Kidney epithelial cell (primary cell): Measurements from ENCODE around the gene DNAJB8. TPM values are rescaled to one million over a fixed set of nuclear protein-coding genes. Genes with fewer than 3 reads are reported as not detected.

Source experiments
- DNase-seq: peaks from one replicate; pipeline ENCODE4 v3.0.0-alpha.2; 2010; ENCODE audit warnings: low read depth
- H3K27me3 ChIP-seq: 2 replicates; pipeline ENCODE4 v1.6.0; 2011; ENCODE audit warnings: low read length; ENCODE audit not compliant: control insufficient read depth, insufficient read depth
- H3K36me3 ChIP-seq: 2 replicates; pipeline ENCODE4 v1.5.1; 2011; ENCODE audit warnings: low read length; ENCODE audit not compliant: control insufficient read depth, insufficient read depth
- H3K4me3 ChIP-seq: 2 replicates; pipeline ENCODE4 v1.5.1; 2011; ENCODE audit warnings: low read depth, mild to moderate bottlenecking, control low read depth, low read length
- total RNA-seq: library from RNA; depleted of rRNA; stranded (reverse); fragments of >200 nt; gene quantifications from 2 replicates; pipeline ENCODE4 v1.2.3, GENCODE V29; 2015
- TF ChIP-seq, protein P1 (sequence below): IDR thresholded peaks from 2 replicates; pipeline ENCODE4 v1.5.1; 2011; ENCODE audit warnings: mild to moderate bottlenecking, moderate library complexity, low read length, control low read depth, inconsistent platforms; ENCODE audit not compliant: insufficient read depth, poor library complexity, severe bottlenecking

The DNAJB8 gene
- total RNA-seq, 1 donor from 2014 or later, result not detected

DNA sequence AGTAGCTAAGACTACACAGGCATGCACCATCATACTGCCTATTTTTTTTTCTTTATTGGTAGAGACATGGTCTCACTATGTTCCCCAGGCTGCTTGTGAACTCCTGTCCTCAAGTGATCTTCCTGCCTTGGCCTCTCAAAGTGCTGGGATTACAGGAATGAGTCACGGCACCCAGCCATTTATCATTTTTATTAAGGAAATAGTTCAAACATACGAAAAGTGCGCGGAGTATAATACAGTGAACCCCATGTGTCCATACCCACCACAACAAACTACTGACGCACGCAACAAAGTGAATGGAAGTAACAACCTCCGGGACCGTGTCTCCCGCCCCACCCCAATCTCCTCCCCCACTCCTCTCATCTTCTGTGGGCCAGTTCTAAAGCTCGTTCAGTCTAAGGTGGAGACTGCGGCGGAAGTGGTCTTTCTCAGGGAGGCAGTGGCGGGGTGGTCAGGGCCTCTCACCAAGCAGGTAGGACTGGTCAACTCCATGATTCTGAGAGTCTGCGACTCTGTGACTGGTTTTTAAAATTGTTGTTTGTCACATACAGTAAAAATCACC lies 42.1 kb downstream of the DNAJB8 start:
- Histone ChIP-seq H3K36me3 (no peaks in the 10 kb centered on the region), H3K27me3 (peaks cover 46% of the 10 kb centered on the region), H3K4me3 (no peak overlapping the region)
- TF ChIP-seq, protein P1, sequence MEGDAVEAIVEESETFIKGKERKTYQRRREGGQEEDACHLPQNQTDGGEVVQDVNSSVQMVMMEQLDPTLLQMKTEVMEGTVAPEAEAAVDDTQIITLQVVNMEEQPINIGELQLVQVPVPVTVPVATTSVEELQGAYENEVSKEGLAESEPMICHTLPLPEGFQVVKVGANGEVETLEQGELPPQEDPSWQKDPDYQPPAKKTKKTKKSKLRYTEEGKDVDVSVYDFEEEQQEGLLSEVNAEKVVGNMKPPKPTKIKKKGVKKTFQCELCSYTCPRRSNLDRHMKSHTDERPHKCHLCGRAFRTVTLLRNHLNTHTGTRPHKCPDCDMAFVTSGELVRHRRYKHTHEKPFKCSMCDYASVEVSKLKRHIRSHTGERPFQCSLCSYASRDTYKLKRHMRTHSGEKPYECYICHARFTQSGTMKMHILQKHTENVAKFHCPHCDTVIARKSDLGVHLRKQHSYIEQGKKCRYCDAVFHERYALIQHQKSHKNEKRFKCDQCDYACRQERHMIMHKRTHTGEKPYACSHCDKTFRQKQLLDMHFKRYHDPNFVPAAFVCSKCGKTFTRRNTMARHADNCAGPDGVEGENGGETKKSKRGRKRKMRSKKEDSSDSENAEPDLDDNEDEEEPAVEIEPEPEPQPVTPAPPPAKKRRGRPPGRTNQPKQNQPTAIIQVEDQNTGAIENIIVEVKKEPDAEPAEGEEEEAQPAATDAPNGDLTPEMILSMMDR, result no peak
- DNase-seq, result no peak

DNA sequence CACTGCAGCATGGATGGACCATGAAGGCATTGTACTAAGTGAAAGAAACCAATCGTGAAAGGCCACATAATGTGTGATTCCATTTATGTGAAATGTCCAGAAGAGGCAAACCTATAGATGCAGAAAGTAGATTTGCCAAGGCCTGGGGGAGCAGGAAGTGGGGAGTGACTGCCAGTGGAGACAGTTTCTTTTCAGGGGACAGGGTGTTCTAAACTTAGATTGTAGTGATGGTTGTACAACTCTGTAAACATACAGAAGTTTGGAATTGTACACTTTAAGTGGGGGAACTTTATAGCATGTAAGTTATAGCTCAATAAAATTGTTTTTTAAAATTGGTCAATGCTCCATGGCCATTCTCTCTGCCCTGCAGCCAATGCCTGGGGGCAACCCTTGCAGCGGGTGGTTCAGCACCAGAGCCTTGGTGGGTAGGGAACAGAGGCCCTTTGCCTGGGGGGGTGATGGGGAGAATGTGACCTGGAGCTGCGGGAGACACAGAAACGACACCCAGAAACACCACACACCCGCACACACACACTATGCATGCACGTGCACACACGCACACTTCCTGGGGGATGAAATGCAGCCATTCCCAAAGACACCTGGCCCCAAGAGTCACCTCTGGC lies 43.1 kb downstream of the DNAJB8 start:
- Histone ChIP-seq H3K4me3 (no peak overlapping the region), H3K27me3 (peaks cover 37% of the 10 kb centered on the region), H3K36me3 (no peaks in the 10 kb centered on the region)
- DNase-seq, result no peak
- TF ChIP-seq, protein P1, result no peak

DNA sequence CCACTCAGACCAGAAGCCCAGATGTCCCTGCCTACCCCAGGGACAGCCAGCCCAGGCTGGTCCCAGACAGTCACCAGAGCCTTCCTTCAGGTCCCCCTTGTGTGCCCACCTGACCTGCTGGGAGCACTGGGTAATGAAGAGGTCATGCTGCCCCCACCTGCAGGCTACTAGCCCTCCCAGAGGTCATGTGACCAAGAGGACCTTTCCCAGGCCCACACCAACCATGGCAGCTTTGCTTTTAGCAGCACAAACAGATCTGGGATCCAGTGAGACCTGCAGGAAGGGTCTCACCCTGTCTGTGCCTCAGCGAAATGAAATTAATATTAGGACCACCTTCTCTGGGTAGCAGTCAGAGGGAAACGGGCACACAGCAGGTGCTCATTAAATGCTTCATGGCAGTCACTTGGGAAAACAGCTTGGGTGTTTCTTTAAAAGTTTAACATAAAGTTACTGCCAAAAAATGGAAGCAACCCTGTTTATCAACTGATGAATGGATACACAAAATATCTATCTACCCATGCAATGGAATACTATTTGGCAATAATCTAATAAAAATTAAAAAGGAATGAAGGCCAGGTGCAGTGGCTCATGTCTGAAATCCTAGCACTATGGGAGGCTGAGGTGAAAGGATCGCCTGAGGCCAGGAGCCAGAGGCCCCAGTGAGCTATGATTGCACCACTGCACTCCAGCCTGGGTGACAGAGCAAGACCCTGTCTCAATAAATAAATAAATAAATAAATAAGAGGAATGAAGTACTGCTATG lies 43.7 kb downstream of the DNAJB8 start:
- Histone ChIP-seq H3K4me3 (no peak overlapping the region), H3K36me3 (no peaks in the 10 kb centered on the region), H3K27me3 (peaks cover 31% of the 10 kb centered on the region)
- no peak for DNase-seq
- TF ChIP-seq, protein P1, result no peak

DNA sequence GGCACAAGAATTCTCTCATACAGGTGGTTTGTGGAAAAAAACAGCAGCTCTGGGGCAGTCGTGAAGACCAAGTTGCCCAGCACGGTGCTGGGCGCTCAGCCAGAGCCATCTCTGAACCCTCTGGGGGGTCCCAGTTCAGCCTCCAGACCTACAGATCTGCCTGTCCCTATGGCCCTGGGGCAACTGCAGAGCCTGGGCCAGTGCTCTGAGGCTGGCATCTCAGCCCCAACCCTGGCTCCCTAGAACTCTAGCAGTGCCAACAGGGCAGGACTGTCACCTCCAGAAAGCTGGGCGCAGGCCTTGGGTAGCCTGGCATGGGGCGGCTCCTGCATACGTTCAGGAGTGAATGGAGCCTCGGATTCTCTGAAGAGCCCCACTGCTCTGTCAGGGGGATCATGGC lies 44.7 kb downstream of the DNAJB8 start:
- no peaks in the 10 kb centered on the region for H3K36me3 ChIP-seq
- TF ChIP-seq, protein P1, result no peak
- peaks cover 27% of the 10 kb centered on the region for H3K27me3 ChIP-seq
- no peak overlapping the region for H3K4me3 ChIP-seq
- DNase-seq, result no peak

DNA sequence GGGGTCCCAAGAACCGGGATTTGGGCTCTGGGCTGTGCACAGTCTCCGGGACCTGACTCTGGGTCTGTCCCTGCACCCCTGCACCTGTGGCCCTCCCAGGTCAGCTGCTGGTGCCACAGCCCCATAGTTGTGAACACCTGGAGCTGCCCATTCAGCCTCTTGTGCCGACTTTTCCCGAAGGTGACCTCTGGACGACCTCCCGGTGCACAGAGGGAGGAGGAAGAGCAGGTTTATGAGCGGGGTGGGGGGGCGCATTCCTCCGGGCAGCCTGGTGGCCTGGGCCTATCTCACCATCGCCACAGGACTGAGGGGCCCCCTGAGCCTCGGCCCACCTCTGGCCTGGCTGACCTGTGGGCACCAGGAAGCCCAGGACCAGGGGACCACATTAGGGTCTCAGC lies 45.3 kb downstream of the DNAJB8 start:
- Histone ChIP-seq H3K4me3 (no peak overlapping the region), H3K27me3 (peaks cover 24% of the 10 kb centered on the region), H3K36me3 (no peaks in the 10 kb centered on the region)
- TF ChIP-seq, protein P1, result no peak
- DNase-seq, result no peak
